ENCODE data around the gene PIGQ. TPM values are rescaled to one million over a fixed set of nuclear protein-coding genes. Genes with fewer than 3 reads are reported as not detected.

PIGQ gene
- polyA plus RNA-seq, 2 of the 4 experiments (the other 2 are of a cell fraction): 13.2 to 31.2 TPM

GRCh38 chr16:580141-580945 is 10.6 kb downstream of the PIGQ start:
- no peak overlapping the region for H3K27ac ChIP-seq
- DNase-seq (ENCODE audit: low read depth in 1 of 2, low spot score in 1 of 2): no peak
- H3K4me2 ChIP-seq: no peak overlapping the region
- WGBS (ENCODE audit: missing lambda C conversion rate): 89% methylated on average over 9 of the region's 27 CpGs
- H3K9me3 ChIP-seq: no peaks in the 10 kb centered on the region
- POLR2A ChIA-PET: no interaction called here
- H3K4me1 ChIP-seq: peaks cover 7% of the 10 kb centered on the region; the same call in 2 of the 3 replicates
- TF ChIP-seq EP300 (IDR thresholded peaks at IDR 0.05) (no peak), MAZ (IDR thresholded peaks at IDR 0.05; ENCODE audit: borderline replicate concordance, low read depth, low read length) (no peak), BCL3 (IDR thresholded peaks at IDR 0.05) (no peak), POLR2AphosphoS2 (conservative IDR thresholded peaks at IDR 0.05; ENCODE audit: low read length) (no peak), JUNB (IDR thresholded peaks at IDR 0.05) (no peak), POLR2A (IDR thresholded peaks at IDR 0.05; ENCODE audit: low read length) (no peak), JUN (IDR thresholded peaks at IDR 0.05) (no peak), RFX5 (IDR thresholded peaks at IDR 0.05) (no peak), BHLHE40 (IDR thresholded peaks at IDR 0.05; ENCODE audit: low read depth, low read length) (no peak), PHF8 (IDR thresholded peaks at IDR 0.05; ENCODE audit: borderline replicate concordance, low read depth) (no peak), HDAC2 (IDR thresholded peaks at IDR 0.05) (no peak), FOSB (CRISPR knock-in tag; IDR thresholded peaks at IDR 0.05) (no peak), E2F6 (IDR thresholded peaks at IDR 0.05; ENCODE audit: borderline replicate concordance, low read depth) (no peak), REST (IDR thresholded peaks at IDR 0.05) (no peak), KDM1A (IDR thresholded peaks at IDR 0.05; ENCODE audit: low read depth) (no peak), NR3C1 (IDR thresholded peaks at IDR 0.05) (no peak)
- H3K4me3 ChIP-seq: no peak overlapping the region
- CTCF ChIA-PET: interaction anchor here (0.7 to 7.1 kb wide), 9 partner anchors 8 to 82 kb away, joined by 3 to 105 read pairs (median 3); partner anchors contain the start of genes PIGQ, RAB40C and RHOT2
- no peak for FAIRE-seq
- no peak for ATAC-seq

- 98% methylated on average over 14 of the region's 19 CpGs for WGBS (ENCODE audit: missing lambda C conversion rate)
- POLR2A ChIA-PET: no interaction called here
- FAIRE-seq (no peak), DNase-seq (ENCODE audit: low read depth in 1 of 2, low spot score in 1 of 2) (no peak), ATAC-seq (no peak)
- no peak overlapping the region for H3K4me2 ChIP-seq
- H3K27ac ChIP-seq: no peak overlapping the region
- H3K9me3 ChIP-seq: no peaks in the 10 kb centered on the region
- H3K4me3 ChIP-seq: no peak overlapping the region
- H3K4me1 ChIP-seq: peaks cover 12% of the 10 kb centered on the region; the same call in 2 of the 3 replicates
- CTCF ChIA-PET: interaction anchor here (0.6 to 7.1 kb wide), 5 partner anchors 13 to 171 kb away, joined by 3 to 105 read pairs (median 3); partner anchors contain the start of gene RHOT2
- TF ChIP-seq RARB (CRISPR knock-in tag; IDR thresholded peaks at IDR 0.05): no peak
- TF ChIP-seq MAZ (IDR thresholded peaks at IDR 0.05; ENCODE audit: borderline replicate concordance, low read depth, low read length): no peak
- no peak for TF ChIP-seq RAD21 (conservative IDR thresholded peaks at IDR 0.05 in 1 of 2, IDR thresholded peaks at IDR 0.05 in 1 of 2)
- TF ChIP-seq JUN (IDR thresholded peaks at IDR 0.05): no peak
- TF ChIP-seq KDM1A (IDR thresholded peaks at IDR 0.05; ENCODE audit: low read depth): no peak
- no peak for TF ChIP-seq TP53 (CRISPR knock-in tag; IDR thresholded peaks at IDR 0.05)
- no peak for TF ChIP-seq ELK1 (IDR thresholded peaks at IDR 0.05; ENCODE audit: low read depth, low read length)
- TF ChIP-seq MAX (IDR thresholded peaks at IDR 0.05): no peak
- TF ChIP-seq TFCP2L1 (CRISPR knock-in tag; IDR thresholded peaks at IDR 0.05): no peak
- TF ChIP-seq FOSL2 (IDR thresholded peaks at IDR 0.05): no peak
- no peak for TF ChIP-seq FOSL2 (CRISPR knock-in tag; IDR thresholded peaks at IDR 0.05)
- TF ChIP-seq REST (IDR thresholded peaks at IDR 0.05): no peak
- TF ChIP-seq HEYL (CRISPR knock-in tag; IDR thresholded peaks at IDR 0.05): no peak
- no peak for TF ChIP-seq EHMT2 (IDR thresholded peaks at IDR 0.05; ENCODE audit: low read depth)
These were observed 11.3 kb downstream of the PIGQ start for GRCh38 chr16:580946-581498.
